ENCODE results near the gene LRRC75B.
"Not testable (repeated sequence)": the region's sequence is repeated elsewhere in the genome, so short reads cannot be mapped to it uniquely, and the experiment has no call there.

LRRC75B gene

GRCh38 chr22:24553597-24554312 lies 39.1 kb downstream of the LRRC75B start:
- DNase-seq (ENCODE audit: low read depth in 2 of 2) = no peak

- DNase-seq (ENCODE audit: low read depth in 2 of 2) = not testable (repeated sequence)
Measured at GRCh38 chr22:24552503-24553286, 40.2 kb downstream of the LRRC75B start.

- no peak for DNase-seq (ENCODE audit: low read depth in 2 of 2)
Measured at GRCh38 chr22:24550902-24551435, 41.9 kb downstream of the LRRC75B start.

GRCh38 chr22:24550028-24550901 lies 42.6 kb downstream of the LRRC75B start:
- no peak for DNase-seq (ENCODE audit: low read depth in 2 of 2)

GRCh38 chr22:24548812-24549211 lies 44.1 kb downstream of the LRRC75B start:
- DNase-seq (ENCODE audit: low read depth in 2 of 2) = no peak

- no peak for DNase-seq (ENCODE audit: low read depth in 2 of 2)
Measured at GRCh38 chr22:24543679-24544243, 49.1 kb downstream of the LRRC75B start.

GRCh38 chr22:24543185-24543601 lies 49.7 kb downstream of the LRRC75B start:
- DNase-seq (ENCODE audit: low read depth in 2 of 2) = no peak

- DNase-seq (ENCODE audit: low read depth in 2 of 2) = no peak
Measured at GRCh38 chr22:24542641-24543040, 50.2 kb downstream of the LRRC75B start.

GRCh38 chr22:24541681-24542515 lies 51.0 kb downstream of the LRRC75B start:
- no peak for DNase-seq (ENCODE audit: low read depth in 2 of 2)

- DNase-seq (ENCODE audit: low read depth in 2 of 2) = no peak
Measured at GRCh38 chr22:24540470-24540869, 52.4 kb downstream of the LRRC75B start.

GRCh38 chr22:24536089-24536488 lies 56.8 kb downstream of the LRRC75B start:
- DNase-seq (ENCODE audit: low read depth in 2 of 2) = no peak
